Neutrophil (primary cell): ENCODE data around the gene INPP1.

Experiments used
- H3K27ac ChIP-seq: fragments of 200-600 bp; sonication (generic); 2 replicates; pipeline ENCODE4 v1.5.1; 2016; ENCODE audit warnings: mild to moderate bottlenecking, moderate library complexity
- H3K27me3 ChIP-seq: fragments of 200-600 bp; sonication (generic); 2 replicates; pipeline ENCODE4 v1.6.0; 2016; ENCODE audit warnings: mild to moderate bottlenecking
- H3K36me3 ChIP-seq: fragments of 200-600 bp; sonication (generic); 2 replicates; pipeline ENCODE4 v1.5.1; 2017
- H3K4me1 ChIP-seq, 2 experiments: fragments of 200-600 bp in 1 of 2; sonication (generic) in 1 of 2; 1 replicate in 1 of 2; 2 replicates in 1 of 2; pipeline versions ENCODE4 v1.5.1 to v1.6.1; 2013 to 2016; ENCODE audit warnings: low read depth in 1 of 2, low read length in 1 of 2, mild to moderate bottlenecking in 1 of 2, moderate library complexity in 1 of 2; ENCODE audit not compliant: control insufficient read depth in 1 of 2, insufficient read depth in 1 of 2
- H3K4me3 ChIP-seq, 2 experiments: fragments of 200-600 bp in 1 of 2; sonication (generic) in 1 of 2; 1 replicate in 1 of 2; 2 replicates in 1 of 2; pipeline ENCODE4 v1.5.1; 2013 to 2016; ENCODE audit warnings: low read depth in 1 of 2, low read length in 1 of 2, mild to moderate bottlenecking in 1 of 2, moderate library complexity in 1 of 2
- H3K9me3 ChIP-seq: fragments of 200-600 bp; sonication (generic); 2 replicates; pipeline ENCODE4 v1.5.1; 2016
- TF ChIP-seq, protein P1 (sequence below): fragments of 200-600 bp; sonication (generic); IDR thresholded peaks from 2 replicates; pipeline ENCODE4 v1.5.1; 2016; ENCODE audit warnings: antibody characterized with exemption

Gene INPP1

DNA sequence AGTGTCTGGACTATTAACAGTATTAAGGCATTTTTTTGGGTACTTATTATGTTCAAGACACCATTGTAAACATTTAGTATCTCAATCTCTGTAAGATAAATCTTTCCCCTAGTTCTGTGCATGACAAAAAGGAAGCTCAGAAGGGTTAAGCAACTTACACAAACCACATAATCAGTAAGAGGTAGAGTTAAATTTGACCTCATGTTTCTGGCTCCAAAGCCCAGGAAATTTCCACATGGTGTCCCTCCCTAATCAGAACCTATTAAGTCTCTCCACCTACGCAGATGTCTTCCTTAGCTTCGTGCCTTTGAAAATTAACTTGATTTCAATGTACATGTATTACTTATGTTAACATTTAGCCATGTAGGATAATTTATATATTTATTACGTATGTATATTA lies 66.8 kb downstream of the INPP1 start:
- peaks cover 21 to 29% of the 10 kb centered on the region in 2 experiments for H3K4me1 ChIP-seq
- H3K27ac ChIP-seq, result no peak overlapping the region
- no peaks in the 10 kb centered on the region for H3K9me3 ChIP-seq
- TF ChIP-seq, protein P1, sequence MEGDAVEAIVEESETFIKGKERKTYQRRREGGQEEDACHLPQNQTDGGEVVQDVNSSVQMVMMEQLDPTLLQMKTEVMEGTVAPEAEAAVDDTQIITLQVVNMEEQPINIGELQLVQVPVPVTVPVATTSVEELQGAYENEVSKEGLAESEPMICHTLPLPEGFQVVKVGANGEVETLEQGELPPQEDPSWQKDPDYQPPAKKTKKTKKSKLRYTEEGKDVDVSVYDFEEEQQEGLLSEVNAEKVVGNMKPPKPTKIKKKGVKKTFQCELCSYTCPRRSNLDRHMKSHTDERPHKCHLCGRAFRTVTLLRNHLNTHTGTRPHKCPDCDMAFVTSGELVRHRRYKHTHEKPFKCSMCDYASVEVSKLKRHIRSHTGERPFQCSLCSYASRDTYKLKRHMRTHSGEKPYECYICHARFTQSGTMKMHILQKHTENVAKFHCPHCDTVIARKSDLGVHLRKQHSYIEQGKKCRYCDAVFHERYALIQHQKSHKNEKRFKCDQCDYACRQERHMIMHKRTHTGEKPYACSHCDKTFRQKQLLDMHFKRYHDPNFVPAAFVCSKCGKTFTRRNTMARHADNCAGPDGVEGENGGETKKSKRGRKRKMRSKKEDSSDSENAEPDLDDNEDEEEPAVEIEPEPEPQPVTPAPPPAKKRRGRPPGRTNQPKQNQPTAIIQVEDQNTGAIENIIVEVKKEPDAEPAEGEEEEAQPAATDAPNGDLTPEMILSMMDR, result no peak
- H3K27me3 ChIP-seq, result peaks cover 92% of the 10 kb centered on the region
- no peak overlapping the region for H3K4me3 ChIP-seq
- H3K36me3 ChIP-seq, result no peaks in the 10 kb centered on the region

DNA sequence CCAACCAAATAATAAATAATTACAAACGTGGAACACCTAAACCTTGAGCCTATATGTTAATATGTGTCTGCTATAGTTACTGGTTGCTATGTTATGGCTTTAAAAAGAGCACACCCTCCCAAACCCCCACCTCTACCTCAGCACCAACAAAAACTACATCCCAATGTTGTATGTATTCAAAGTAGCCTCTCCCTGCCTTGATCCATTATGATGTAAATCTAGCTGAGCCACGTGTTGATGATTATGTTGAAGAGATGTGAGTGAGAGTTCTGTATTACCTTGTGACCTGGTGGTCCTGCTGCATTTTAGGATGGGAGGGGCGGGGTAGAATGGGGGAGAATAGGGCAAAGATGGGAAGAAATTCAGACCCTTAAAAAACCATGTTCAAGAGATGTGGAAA lies 69.6 kb downstream of the INPP1 start:
- Histone ChIP-seq H3K4me1 (peaks cover 14 to 22% of the 10 kb centered on the region in 2 experiments), H3K36me3 (no peaks in the 10 kb centered on the region), H3K27me3 (peaks cover 64% of the 10 kb centered on the region), H3K9me3 (no peaks in the 10 kb centered on the region), H3K4me3 (no peak overlapping the region), H3K27ac (no peak overlapping the region)
- TF ChIP-seq, protein P1, result no peak

DNA sequence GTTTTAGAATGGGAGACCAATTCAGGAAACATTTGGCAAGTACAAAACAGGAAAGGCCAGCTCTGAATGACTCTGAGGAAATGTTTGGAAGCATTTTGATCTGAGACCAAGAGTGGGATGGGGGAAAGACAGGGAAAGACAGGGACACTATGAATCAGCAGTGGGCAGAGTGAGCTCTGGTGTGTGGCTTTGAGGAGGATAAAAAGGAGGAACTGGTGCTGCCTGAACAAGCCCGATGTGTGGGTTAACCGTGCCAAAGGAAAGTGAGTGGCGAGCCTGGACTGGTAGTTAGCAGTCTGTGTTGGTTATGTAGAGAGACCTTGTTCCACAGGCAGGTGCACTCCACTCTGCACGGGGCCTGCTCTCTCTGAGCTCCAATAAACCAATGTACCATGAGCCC lies 70.0 kb downstream of the INPP1 start:
- H3K36me3 ChIP-seq, result no peaks in the 10 kb centered on the region
- TF ChIP-seq, protein P1, result no peak
- H3K4me3 ChIP-seq, result no peak overlapping the region
- no peak overlapping the region for H3K27ac ChIP-seq
- H3K9me3 ChIP-seq, result no peaks in the 10 kb centered on the region
- peaks cover 60% of the 10 kb centered on the region for H3K27me3 ChIP-seq
- H3K4me1 ChIP-seq, result peaks cover 14 to 22% of the 10 kb centered on the region in 2 experiments

DNA sequence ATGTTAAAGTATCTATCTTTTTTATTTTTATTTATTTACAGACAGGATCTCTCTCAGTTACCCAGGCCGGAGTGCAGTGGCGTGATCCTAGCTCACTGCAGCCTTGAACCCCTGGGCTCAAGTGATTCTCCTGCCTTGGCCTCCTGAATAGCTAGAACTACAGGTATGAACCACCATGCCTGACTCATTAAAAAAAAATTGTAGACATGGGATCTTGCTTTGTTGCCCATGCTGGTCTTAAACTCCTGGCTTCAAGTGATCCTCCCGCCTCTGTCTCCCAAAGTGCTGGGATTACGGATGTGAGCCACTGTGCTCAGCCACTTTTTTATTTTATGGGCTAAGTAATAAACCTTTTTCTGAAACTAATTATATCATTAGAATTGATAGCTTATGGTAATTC lies 71.9 kb downstream of the INPP1 start:
- Histone ChIP-seq H3K36me3 (no peaks in the 10 kb centered on the region), H3K9me3 (no peaks in the 10 kb centered on the region), H3K27ac (no peak overlapping the region), H3K4me3 (no peak overlapping the region), H3K27me3 (peaks cover 42% of the 10 kb centered on the region), H3K4me1 (peaks cover 10 to 15% of the 10 kb centered on the region in 2 experiments)
- TF ChIP-seq, protein P1, result no peak

DNA sequence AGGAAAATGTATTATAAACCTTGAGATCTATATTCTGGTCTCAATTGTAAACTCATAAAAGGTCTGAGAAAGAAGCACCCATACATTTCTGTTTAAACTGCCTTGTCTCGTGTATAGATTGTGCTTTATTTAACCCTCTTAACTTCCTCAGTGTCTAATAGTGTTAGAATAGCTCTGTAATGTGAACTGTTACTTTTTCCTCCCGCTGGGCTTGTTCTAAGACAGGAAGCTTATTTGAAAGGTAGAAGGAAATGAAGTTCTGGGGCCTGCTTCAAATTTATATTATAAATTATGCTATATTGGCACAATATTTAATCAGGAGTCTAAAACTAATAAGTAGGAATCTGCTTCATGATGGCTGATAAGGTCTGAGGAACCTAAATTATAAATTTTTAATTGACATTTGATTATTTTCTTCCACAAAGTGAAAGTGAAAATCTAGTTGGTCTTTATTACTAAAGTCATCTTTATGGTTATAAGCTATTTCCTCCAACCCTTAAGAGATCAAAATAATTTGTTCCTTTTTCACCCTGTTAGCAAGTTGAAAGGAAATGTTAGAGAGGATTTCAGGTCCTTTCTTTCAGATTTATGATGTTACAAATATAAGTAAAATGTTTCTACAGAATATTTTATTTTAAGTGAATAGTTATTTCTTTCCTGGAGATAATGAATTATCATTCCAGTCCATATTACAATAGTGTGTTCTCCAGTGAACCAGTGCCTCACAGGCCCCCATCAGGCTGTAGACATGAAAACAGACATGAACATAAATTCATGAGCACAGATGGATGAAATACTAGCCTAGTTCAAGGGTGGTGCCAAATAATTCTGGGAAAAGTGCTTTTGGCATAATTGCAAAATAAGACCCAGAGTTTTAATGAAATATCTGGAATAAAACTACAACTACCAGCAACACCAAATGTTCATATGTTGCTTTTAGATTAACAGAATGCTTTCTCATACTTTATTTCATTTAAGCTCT lies 72.7 kb downstream of the INPP1 start:
- Histone ChIP-seq H3K27ac (no peak overlapping the region), H3K36me3 (no peaks in the 10 kb centered on the region), H3K9me3 (no peaks in the 10 kb centered on the region), H3K4me1 (peaks cover 7 to 11% of the 10 kb centered on the region in 2 experiments), H3K4me3 (no peak overlapping the region), H3K27me3 (peaks cover 33% of the 10 kb centered on the region)
- TF ChIP-seq, protein P1, result no peak
